Parathyroid adenoma (tissue), 2 donors: ENCODE data around the gene SYCP2.

Source experiments
- H2AFZ ChIP-seq: fragments of 300-600 bp; sonication (generic); one replicate; pipeline ENCODE4 v1.7.0; 2017; ENCODE audit warnings: antibody characterized with exemption, mild to moderate bottlenecking
- H3K27ac ChIP-seq: fragments of 300-600 bp; sonication (generic); one replicate; pipeline ENCODE4 v1.7.0; 2017
- H3K27me3 ChIP-seq: fragments of 300-600 bp; sonication (generic); one replicate; pipeline ENCODE4 v1.7.0; 2017; ENCODE audit warnings: low read length; ENCODE audit not compliant: control insufficient read depth, insufficient read depth
- H3K36me3 ChIP-seq: fragments of 300-600 bp; sonication (generic); one replicate; pipeline ENCODE4 v1.7.0; 2017; ENCODE audit warnings: low read length; ENCODE audit not compliant: control insufficient read depth, insufficient read depth
- H3K4me1 ChIP-seq: fragments of 300-600 bp; sonication (generic); one replicate; pipeline ENCODE4 v1.7.0; 2017; ENCODE audit warnings: control low read depth
- H3K4me2 ChIP-seq: fragments of 300-600 bp; sonication (generic); one replicate; pipeline ENCODE4 v1.7.0; 2017; ENCODE audit warnings: low read length
- H3K4me3 ChIP-seq: fragments of 300-600 bp; sonication (generic); one replicate; pipeline ENCODE4 v1.7.0; 2017; ENCODE audit warnings: low read depth, low read length
- H3K79me2 ChIP-seq: fragments of 300-600 bp; sonication (generic); one replicate; pipeline ENCODE4 v1.7.0; 2017; ENCODE audit warnings: control low read depth
- H3K9ac ChIP-seq: fragments of 300-600 bp; sonication (generic); one replicate; pipeline ENCODE4 v1.7.0; 2017; ENCODE audit warnings: mild to moderate bottlenecking
- H3K9me3 ChIP-seq: fragments of 300-600 bp; sonication (generic); one replicate; pipeline ENCODE4 v1.7.0; 2017; ENCODE audit warnings: low read length; ENCODE audit not compliant: control insufficient read depth
- TF ChIP-seq, protein P1 (sequence below): fragments of 300-600 bp; sonication (generic); IDR thresholded peaks from one replicate; pipeline ENCODE4 v1.7.0; 2017; ENCODE audit warnings: antibody characterized with exemption, mild to moderate bottlenecking
- donor health status: primary hyperparathyroidism.

The SYCP2 gene

DNA sequence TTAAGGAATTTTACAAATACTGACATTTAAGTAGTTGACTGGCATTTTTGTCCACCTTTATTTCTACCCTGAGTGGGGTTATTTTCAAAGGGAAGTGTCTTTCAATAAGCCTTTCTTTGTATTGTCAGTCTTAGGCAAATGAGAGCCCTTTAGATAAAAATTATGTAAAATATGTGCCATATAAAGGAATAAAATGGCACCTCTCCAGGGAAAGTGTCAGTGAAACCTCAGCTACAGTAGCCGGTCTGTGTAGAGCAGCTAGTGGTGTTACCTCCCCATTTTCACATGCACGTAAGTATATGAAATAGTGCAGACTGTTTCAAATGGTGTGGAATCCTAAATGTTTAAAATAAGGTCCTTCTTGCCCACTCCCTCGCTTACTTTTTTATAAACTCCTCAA, 11.7 kb upstream of the SYCP2 start:
- Histone ChIP-seq H3K4me1 (peaks cover 5% of the 10 kb centered on the region), H3K27ac (no peak overlapping the region), H3K9ac (no peak overlapping the region), H3K4me2 (no peak overlapping the region), H2AFZ (no peak overlapping the region), H3K36me3 (no peaks in the 10 kb centered on the region), H3K9me3 (no peaks in the 10 kb centered on the region), H3K4me3 (no peak overlapping the region), H3K27me3 (no peaks in the 10 kb centered on the region), H3K79me2 (peaks cover 8% of the 10 kb centered on the region)
- TF ChIP-seq, protein P1, sequence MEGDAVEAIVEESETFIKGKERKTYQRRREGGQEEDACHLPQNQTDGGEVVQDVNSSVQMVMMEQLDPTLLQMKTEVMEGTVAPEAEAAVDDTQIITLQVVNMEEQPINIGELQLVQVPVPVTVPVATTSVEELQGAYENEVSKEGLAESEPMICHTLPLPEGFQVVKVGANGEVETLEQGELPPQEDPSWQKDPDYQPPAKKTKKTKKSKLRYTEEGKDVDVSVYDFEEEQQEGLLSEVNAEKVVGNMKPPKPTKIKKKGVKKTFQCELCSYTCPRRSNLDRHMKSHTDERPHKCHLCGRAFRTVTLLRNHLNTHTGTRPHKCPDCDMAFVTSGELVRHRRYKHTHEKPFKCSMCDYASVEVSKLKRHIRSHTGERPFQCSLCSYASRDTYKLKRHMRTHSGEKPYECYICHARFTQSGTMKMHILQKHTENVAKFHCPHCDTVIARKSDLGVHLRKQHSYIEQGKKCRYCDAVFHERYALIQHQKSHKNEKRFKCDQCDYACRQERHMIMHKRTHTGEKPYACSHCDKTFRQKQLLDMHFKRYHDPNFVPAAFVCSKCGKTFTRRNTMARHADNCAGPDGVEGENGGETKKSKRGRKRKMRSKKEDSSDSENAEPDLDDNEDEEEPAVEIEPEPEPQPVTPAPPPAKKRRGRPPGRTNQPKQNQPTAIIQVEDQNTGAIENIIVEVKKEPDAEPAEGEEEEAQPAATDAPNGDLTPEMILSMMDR: no peak

DNA sequence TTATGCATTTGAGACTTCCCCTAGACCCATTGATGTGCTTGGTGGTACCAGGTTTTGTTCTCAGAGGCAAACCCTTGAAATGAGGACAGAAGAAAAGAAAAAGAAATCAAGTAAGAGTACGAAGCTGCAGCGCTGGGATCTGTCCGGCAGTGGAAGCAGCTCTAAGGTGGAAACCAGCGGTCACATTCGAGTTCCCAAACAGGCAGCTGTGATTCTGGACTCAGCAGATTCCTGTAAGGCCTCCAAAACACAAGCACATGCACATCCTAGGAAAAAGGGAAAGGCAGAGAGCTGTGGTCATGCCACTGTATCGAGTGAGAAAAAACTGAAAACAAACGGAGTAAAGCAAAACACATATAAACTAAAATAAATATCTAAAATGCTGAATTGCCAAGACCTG, 11.3 kb upstream of the SYCP2 start:
- Histone ChIP-seq H3K36me3 (no peaks in the 10 kb centered on the region), H3K27ac (no peak overlapping the region), H2AFZ (no peak overlapping the region), H3K4me2 (no peak overlapping the region), H3K79me2 (peaks cover 8% of the 10 kb centered on the region), H3K27me3 (no peaks in the 10 kb centered on the region), H3K9me3 (no peaks in the 10 kb centered on the region), H3K4me1 (peaks cover 5% of the 10 kb centered on the region), H3K9ac (no peak overlapping the region), H3K4me3 (no peak overlapping the region)
- TF ChIP-seq, protein P1: no peak

DNA sequence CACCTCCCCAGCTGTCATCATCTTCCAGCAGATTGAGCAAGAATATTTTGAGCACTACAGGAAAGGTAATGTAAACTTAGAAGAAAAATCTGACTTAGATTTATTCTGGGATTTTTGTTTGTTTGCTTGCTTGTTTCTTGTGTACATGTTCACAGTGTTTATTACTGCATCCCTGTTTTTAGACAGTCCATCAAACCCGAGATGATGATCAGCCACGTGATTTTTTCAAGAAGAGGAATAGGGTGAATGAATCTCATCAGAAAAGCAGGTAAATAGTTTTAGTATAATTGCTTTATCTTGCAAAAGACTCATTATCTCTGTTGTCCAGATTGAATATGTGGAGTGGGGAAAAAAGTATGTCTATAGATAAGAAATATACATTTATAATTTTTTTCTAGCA, 8.8 kb upstream of the SYCP2 start:
- TF ChIP-seq, protein P1: no peak
- no peak overlapping the region for H3K9ac ChIP-seq
- no peak overlapping the region for H3K4me2 ChIP-seq
- H3K4me1 ChIP-seq: peaks cover 5% of the 10 kb centered on the region
- H3K79me2 ChIP-seq: peaks cover 8% of the 10 kb centered on the region
- H3K4me3 ChIP-seq: no peak overlapping the region
- H3K27ac ChIP-seq: peak overlapping the region; percentile 99
- H3K27me3 ChIP-seq: no peaks in the 10 kb centered on the region
- no peaks in the 10 kb centered on the region for H3K36me3 ChIP-seq
- H2AFZ ChIP-seq: no peak overlapping the region
- no peaks in the 10 kb centered on the region for H3K9me3 ChIP-seq

DNA sequence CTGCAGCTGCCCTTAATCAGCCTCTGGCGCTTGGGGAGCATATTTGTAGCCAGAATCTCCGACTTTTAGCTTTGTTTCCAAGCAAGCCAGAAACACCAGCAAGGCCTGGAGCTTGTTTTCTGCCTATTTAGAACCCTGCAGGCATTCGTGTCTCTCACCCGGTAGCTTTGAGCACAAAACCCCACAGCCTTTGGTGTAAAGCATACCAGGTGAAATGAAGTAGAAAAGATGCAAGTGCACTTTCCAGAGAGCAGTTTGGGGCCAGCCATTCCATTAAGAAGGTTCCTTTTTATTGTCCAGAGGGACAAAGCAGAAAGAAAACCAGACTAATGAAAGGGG, 7.5 kb upstream of the SYCP2 start:
- Histone ChIP-seq H3K4me2 (peak overlapping the region; percentile 79), H3K9ac (peak overlapping the region; percentile 82), H3K36me3 (no peaks in the 10 kb centered on the region), H3K27me3 (no peaks in the 10 kb centered on the region), H3K27ac (peak overlapping the region; percentile 99), H3K4me3 (peak overlapping the region; percentile 67), H3K9me3 (no peaks in the 10 kb centered on the region), H3K79me2 (peaks cover 8% of the 10 kb centered on the region), H3K4me1 (peaks cover 5% of the 10 kb centered on the region), H2AFZ (peak overlapping the region; percentile 94)
- TF ChIP-seq, protein P1: no peak

DNA sequence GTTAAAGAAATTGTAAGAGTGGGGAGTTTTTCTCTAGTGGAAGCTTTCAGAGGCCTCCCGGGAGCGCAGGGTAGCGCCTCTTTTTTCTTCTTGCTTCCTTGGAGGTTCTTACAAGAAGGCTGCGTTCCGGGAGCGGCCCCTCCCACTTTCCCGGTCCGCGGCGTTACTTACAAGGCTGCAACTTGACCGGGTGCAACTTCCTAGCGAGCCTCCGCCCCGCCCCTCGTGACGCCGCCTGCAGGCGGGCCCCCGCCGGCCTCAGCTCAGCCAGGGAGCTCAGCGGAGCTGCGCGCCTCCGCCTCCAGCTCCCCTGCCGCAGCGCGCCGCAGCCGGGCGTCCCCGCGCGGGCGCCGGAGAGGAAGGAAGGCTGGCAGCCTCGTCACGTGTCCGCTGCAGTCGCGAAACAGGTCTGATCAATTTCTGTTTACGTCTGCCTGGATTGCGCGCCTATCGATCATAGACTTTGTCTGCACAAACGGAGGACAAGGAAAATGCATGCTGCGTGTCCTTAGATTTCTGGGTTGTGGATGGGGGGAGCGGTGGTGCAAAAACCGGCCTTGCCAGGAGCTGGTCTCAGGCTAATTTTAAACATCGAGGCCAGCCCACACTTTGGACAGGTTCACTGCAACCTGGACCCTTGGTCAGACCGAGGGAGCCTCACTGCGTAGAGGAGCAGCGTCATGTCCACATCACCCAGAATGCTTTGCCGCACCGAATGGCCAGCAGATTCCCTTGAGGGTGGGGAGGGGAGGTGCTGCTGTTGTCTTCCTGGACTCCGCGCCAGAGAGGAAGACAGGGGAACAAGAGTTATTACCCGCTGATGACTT, 6.9 kb upstream of the SYCP2 start, which contains the start of the genes FAM217B and PPP1R3D:
Gene FAM217B, plus strand, starts transcription at position 261 of the 827 bp plus-strand sequence. CDS start 3,555 bp downstream, outside the sequence.
Gene PPP1R3D, minus strand, starts transcription at position 177 of the 827 bp plus-strand sequence. CDS start 374 bp downstream, outside the sequence.
- peak within 1 kb of the TSS; percentile 79 for H3K4me2 ChIP-seq
- no peaks in the 10 kb centered on the region for H3K36me3 ChIP-seq
- H3K4me1 ChIP-seq: peaks cover 5% of the 10 kb centered on the region
- H3K27ac ChIP-seq: peak within 1 kb of the TSS; percentile 99
- H3K4me3 ChIP-seq: peak within 1 kb of the TSS; percentile 67
- H2AFZ ChIP-seq: peak within 1 kb of the TSS; percentile 94
- TF ChIP-seq, protein P1: no peak
- no peaks in the 10 kb centered on the region for H3K27me3 ChIP-seq
- peak within 1 kb of the TSS; percentile 82 for H3K9ac ChIP-seq
- H3K9me3 ChIP-seq: no peaks in the 10 kb centered on the region
- H3K79me2 ChIP-seq: peaks cover 8% of the 10 kb centered on the region
